A549 (cell line): ENCODE data around the gene GNE. TPM values are rescaled to one million over a fixed set of nuclear protein-coding genes. Genes with fewer than 3 reads are reported as not detected.

Experiments used
- ATAC-seq, 2 experiments: fragments of 200-7000 bp in 1 of 2; fragments of >200 bp in 1 of 2; cut with Nextera tagmentation in 1 of 2; cut with Tn5 transposase in 1 of 2; 3 replicates each; pipeline versions ENCODE4 v1.8.0 to v1.9.1; 2018 to 2020; ENCODE audit warnings: mild to moderate bottlenecking in 1 of 2, moderate library complexity in 1 of 2
- CTCF ChIA-PET: fragments of 300-600 bp; sonication (Branson Sonifier 250); formaldehyde crosslinking; extraction: SDS; loops from one replicate; lab custom pipeline; 2021; ENCODE audit warnings: antibody characterized with exemption, inconsistent platforms; lab: Yijun Ruan, JAX
- POLR2A ChIA-PET: fragments of 350-600 bp; formaldehyde crosslinking; extraction: SDS; loops from one replicate; lab custom pipeline; 2021; ENCODE audit warnings: antibody characterized with exemption, inconsistent platforms; lab: Yijun Ruan, JAX
- DNase-seq, 2 experiments: peaks; one replicate each; pipeline versions ENCODE4 v3.0.0 to v3.0.0-alpha.2; 2011 to 2016; ENCODE audit warnings: low read depth in 1 of 2, low spot score in 1 of 2
- FAIRE-seq: peaks from 2 replicates; lab custom pipeline; 2011; peaks lifted over from hg19 to GRCh38; lab: Jason Lieb, UNC
- H3K27ac ChIP-seq, 2 experiments: fragments of >200 bp; sonication (Bioruptor Twin); formaldehyde crosslinking; 3 replicates each; pipeline ENCODE4 v1.5.1; 2016 to 2017
- H3K4me1 ChIP-seq: fragments of >200 bp; sonication (Bioruptor Twin); formaldehyde crosslinking; 3 replicates; pipeline ENCODE4 v1.6.1; 2016
- H3K4me2 ChIP-seq: fragments of >200 bp; sonication (Bioruptor Twin); formaldehyde crosslinking; 3 replicates; pipeline ENCODE4 v1.6.1; 2016
- H3K4me3 ChIP-seq: fragments of >200 bp; sonication (Bioruptor Twin); formaldehyde crosslinking; 3 replicates; pipeline ENCODE4 v1.5.1; 2016
- H3K9me3 ChIP-seq: fragments of >200 bp; sonication (Bioruptor Twin); formaldehyde crosslinking; 3 replicates; pipeline ENCODE4 v1.6.1; 2016
- BCL3 ChIP-seq: fragments of >200 bp; sonication (Bioruptor Twin); formaldehyde crosslinking; IDR thresholded peaks from 3 replicates; pipeline ENCODE4 v1.6.1; 2016
- BHLHE40 ChIP-seq: IDR thresholded peaks from 2 replicates; pipeline ENCODE4 v1.6.1; 2012; ENCODE audit warnings: low read depth, low read length, inconsistent platforms
- CHD2 ChIP-seq: fragments of 150-350 bp; IDR thresholded peaks from 2 replicates; pipeline ENCODE4 v1.6.1; 2014; ENCODE audit warnings: low read length; ENCODE audit not compliant: partially characterized antibody
- CHD4 ChIP-seq: fragments of 200-600 bp; sonication (generic); IDR thresholded peaks from 2 replicates; pipeline ENCODE4 v1.6.1; 2016; ENCODE audit warnings: antibody characterized with exemption, mild to moderate bottlenecking, borderline replicate concordance
- CTCF ChIP-seq: fragments of >200 bp; sonication (Bioruptor Twin); formaldehyde crosslinking; IDR thresholded peaks from 3 replicates; pipeline ENCODE4 v1.5.1; 2016
- E2F6 ChIP-seq: IDR thresholded peaks from 2 replicates; pipeline ENCODE4 v1.6.1; 2012; ENCODE audit warnings: low read depth, borderline replicate concordance
- EHF ChIP-seq: fragments of 250-450 bp; sonication (Bioruptor Pico); IDR thresholded peaks from 2 replicates; pipeline ENCODE4 v1.5.0; 2020; ENCODE audit warnings: mild to moderate bottlenecking
- EHMT2 ChIP-seq: fragments of 200-600 bp; sonication (generic); IDR thresholded peaks from 2 replicates; pipeline ENCODE4 v1.6.1; 2016; ENCODE audit warnings: antibody characterized with exemption, low read depth, mild to moderate bottlenecking, moderate library complexity
- ELK1 ChIP-seq: fragments of 150-350 bp; IDR thresholded peaks from 2 replicates; pipeline ENCODE4 v1.6.1; 2014; ENCODE audit warnings: low read depth, mild to moderate bottlenecking, low read length
- HDAC2 ChIP-seq: fragments of 200-600 bp; sonication (generic); IDR thresholded peaks from 2 replicates; pipeline ENCODE4 v1.6.1; 2016
- HES2 ChIP-seq: fragments of >200 bp; sonication (Bioruptor Twin); formaldehyde crosslinking; IDR thresholded peaks from 2 replicates; pipeline ENCODE4 v1.6.1; 2016
- JUN ChIP-seq, 2 experiments: fragments of >200 bp; sonication (Bioruptor Twin); formaldehyde crosslinking; IDR thresholded peaks; 2 replicates in 1 of 2; 3 replicates in 1 of 2; pipeline ENCODE4 v1.6.1; 2016 to 2017
- JUNB ChIP-seq: fragments of >200 bp; sonication (Bioruptor Twin); formaldehyde crosslinking; IDR thresholded peaks from 2 replicates; pipeline ENCODE4 v1.6.1; 2016
- KDM1A ChIP-seq: fragments of 200-600 bp; sonication (generic); IDR thresholded peaks from 2 replicates; pipeline ENCODE4 v1.6.1; 2016; ENCODE audit warnings: low read depth, mild to moderate bottlenecking
- MAX ChIP-seq: IDR thresholded peaks from 2 replicates; pipeline ENCODE4 v1.6.1; 2012
- NFE2L2 ChIP-seq: fragments of 150-350 bp; conservative IDR thresholded peaks from 2 replicates; pipeline ENCODE4 v1.6.1; 2014; ENCODE audit warnings: low read length
- PHF8 ChIP-seq: fragments of 200-600 bp; sonication (generic); IDR thresholded peaks from 2 replicates; pipeline ENCODE4 v1.6.1; 2016; ENCODE audit warnings: low read depth, mild to moderate bottlenecking, antibody characterized with exemption, moderate library complexity, borderline replicate concordance
- RAD21 ChIP-seq, 2 experiments: fragments of >200 bp in 1 of 2; sonication (Bioruptor Twin) in 1 of 2; formaldehyde crosslinking in 1 of 2; IDR thresholded peaks in 1 of 2; conservative IDR thresholded peaks in 1 of 2; 2 replicates in 1 of 2; 3 replicates in 1 of 2; pipeline ENCODE4 v1.6.1; 2012 to 2018; ENCODE audit warnings: inconsistent platforms in 1 of 2
- RCOR1 ChIP-seq: fragments of 150-350 bp; IDR thresholded peaks from 2 replicates; pipeline ENCODE4 v1.6.1; 2014; ENCODE audit warnings: antibody characterized with exemption, low read length, low read depth
- RFX5 ChIP-seq: fragments of 450-650 bp; IDR thresholded peaks from 2 replicates; pipeline ENCODE4 v1.7.1; 2014; ENCODE audit warnings: antibody characterized with exemption, mild to moderate bottlenecking, moderate library complexity
- RNF2 ChIP-seq: fragments of 200-600 bp; sonication (generic); IDR thresholded peaks from 2 replicates; pipeline ENCODE4 v1.6.1; 2016; ENCODE audit warnings: low read depth, mild to moderate bottlenecking, antibody characterized with exemption, moderate library complexity, borderline replicate concordance
- SMC3 ChIP-seq: fragments of >200 bp; sonication (Bioruptor Twin); formaldehyde crosslinking; IDR thresholded peaks from 3 replicates; pipeline ENCODE4 v1.6.1; 2018; ENCODE audit warnings: inconsistent platforms
- TP53 ChIP-seq: fragments of 250-450 bp; sonication (Bioruptor Pico); IDR thresholded peaks from 2 replicates; pipeline ENCODE4 v1.5.0; 2021; ENCODE audit warnings: mild to moderate bottlenecking, moderate library complexity
- USF2 ChIP-seq: fragments of 450-650 bp; IDR thresholded peaks from 2 replicates; pipeline ENCODE4 v1.6.1; 2014; ENCODE audit warnings: antibody characterized with exemption
- ZSCAN20 ChIP-seq: fragments of 250-450 bp; sonication (Bioruptor Pico); IDR thresholded peaks from 2 replicates; pipeline ENCODE4 v1.8.0; 2022; ENCODE audit warnings: mild to moderate bottlenecking, moderate library complexity
- WGBS: methylation state at CpG from one replicate; pipeline ENCODE4 v1.1.6; 2017; ENCODE audit errors: missing lambda C conversion rate; 5-methylcytosine and 5-hydroxymethylcytosine counted together
- polyA plus RNA-seq, 4 experiments: library from polyadenylated mRNA; depleted of rRNA in 3 of 4; stranded (reverse); fragments of >200 nt; fragmentation: RNase III in 1 of 4; extraction: RNeasy Plus Mini Kit Qiagen cat#74134 plus additional on column Dnase treatment in 1 of 4; gene quantifications; 2 replicates in 3 of 4; 3 replicates in 1 of 4; pipeline ENCODE4 v1.2.3, GENCODE V29; 2011 to 2017

Gene GNE
- polyA plus RNA-seq, 2 of the 4 experiments (the other 2 are of a cell fraction) = 23.0 to 32.9 TPM

GRCh38 chr9:36169166-36169565 is 89.1 kb downstream of the GNE start, which contains the start of gene CCIN:
Gene CCIN, plus strand, starts transcription at chr9:36169388. Its CDS starts 115 bp downstream, at chr9:36169503.
- Histone ChIP-seq H3K4me3 (no peak within 1 kb of the TSS), H3K27ac (no peak within 1 kb of the TSS), H3K4me2 (no peak within 1 kb of the TSS), H3K9me3 (no peaks in the 10 kb centered on the region), H3K4me1 (peaks cover 13% of the 10 kb centered on the region; the same call in 2 of the 3 replicates)
- ChIA-PET CTCF (interaction anchor here (0.6 to 16.6 kb wide), 12 partner anchors 8 to 222 kb away, joined by 3 to 321 read pairs (median 6); partner anchors contain the start of genes CLTA and GLIPR2), POLR2A (interaction anchor here (2.2 kb wide), 1 partner anchor 21 kb away, joined by 9 read pairs; the partner anchor contains the start of gene CLTA)
- DNase-seq = no peak
- FAIRE-seq = no peak
- WGBS = 84% methylated on average over 6 of the region's 6 CpGs
- TF ChIP-seq PHF8 = no peak
- no peak for TF ChIP-seq ELK1
- TF ChIP-seq CHD2 = no peak
- TF ChIP-seq JUNB = no peak
- no peak for TF ChIP-seq ZSCAN20
- TF ChIP-seq EHF (CRISPR knock-in tag) = no peak
- no peak for TF ChIP-seq CHD4
- TF ChIP-seq RFX5 = no peak
- TF ChIP-seq TP53 (CRISPR knock-in tag) = no peak
- TF ChIP-seq RCOR1 = no peak
- TF ChIP-seq BCL3 = no peak
- TF ChIP-seq RNF2 = no peak
- TF ChIP-seq USF2 = no peak
- no peak for ATAC-seq

GRCh38 chr9:36166168-36166927 is 91.9 kb downstream of the GNE start:
- TF ChIP-seq NFE2L2 (no peak), HDAC2 (0 out of 2 replicates have a peak, but pooled peaks have one; percentile 40), BHLHE40 (no peak), JUNB (no peak), RNF2 (no peak), JUN (IDR thresholded peaks at IDR 0.05) (peak in 1 of 2 experiments; percentile 51; a peak in 1 of 5 replicates), SMC3 (peak; percentile 98), EHMT2 (no peak), MAX (peak; percentile 82), HES2 (no peak), E2F6 (peak; percentile 60; the same call in 1 of the 2 replicates), KDM1A (peak; percentile 60; the same call in 1 of the 2 replicates), RAD21 (conservative IDR thresholded peaks at IDR 0.05 in 1 of 2, IDR thresholded peaks at IDR 0.05 in 1 of 2) (peak; percentile 80 to 97), CTCF (peak; percentile 91)
- peaks cover 38% of the 10 kb centered on the region for H3K4me1 ChIP-seq
- CTCF ChIA-PET = interaction anchor here (0.6 to 16.6 kb wide), 57 partner anchors 9 to 354 kb away, joined by 3 to 321 read pairs (median 4); partner anchors contain the start of genes CLTA, GLIPR2, RECK and SPAG8
- DNase-seq = peak; percentile 87 to 93
- H3K9me3 ChIP-seq = no peaks in the 10 kb centered on the region
- no peak for FAIRE-seq
- POLR2A ChIA-PET = interaction anchor here (0.7 to 2.3 kb wide), 7 partner anchors 17 to 65 kb away, joined by 3 to 11 read pairs (median 3); partner anchors contain the start of genes CLTA and GLIPR2
- H3K4me3 ChIP-seq = peak overlapping the region; percentile 47
- ATAC-seq = peak; percentile 85 to 93
- WGBS = 10% methylated on average over 36 of the region's 58 CpGs
- peak overlapping the region; percentile 82 for H3K4me2 ChIP-seq
- peak overlapping the region; percentile 65 to 84; a peak in 5 of 6 replicates for H3K27ac ChIP-seq
